RWPE1 (cell line): ENCODE data around the gene FBXW9.
A peak's percentile ranks its signal among the peaks of the same experiment; 100 is the strongest.

ENCODE experiments used
- CTCF ChIA-PET: fragments of 350-600 bp; sonication (Branson Sonifier 250); formaldehyde crosslinking; extraction: SDS; loops from one replicate; lab custom pipeline; 2021; lab: Yijun Ruan, JAX
- POLR2A ChIA-PET: fragments of 400-600 bp; formaldehyde crosslinking; extraction: SDS; loops from one replicate; lab custom pipeline; 2020; ENCODE audit warnings: antibody characterized with exemption; ENCODE audit not compliant: low non-redundant PET; lab: Yijun Ruan, JAX
- DNase-seq: peaks from one replicate; pipeline ENCODE4 v3.0.0; 2012; ENCODE audit warnings: low spot score
- H3K27ac ChIP-seq: fragments of 450-650 bp; 2 replicates; pipeline ENCODE4 v1.5.1; 2017
- CTCF ChIP-seq: fragments of 450-650 bp; conservative IDR thresholded peaks from 2 replicates; pipeline ENCODE4 v1.5.1; 2017; ENCODE audit warnings: low read depth, mild to moderate bottlenecking

Gene FBXW9

GRCh38 chr19:12696366-12697335, at the start of gene FBXW9:
Gene FBXW9 (minus strand): TSS chr19:12696631. CDS start chr19:12696581, 50 bp downstream.
- ChIA-PET POLR2A (interaction anchor here (0.5 to 0.6 kb wide), 2 partner anchors 72 to 144 kb away, joined by 3 to 5 read pairs; no protein-coding TSS in a partner anchor), CTCF (interaction anchor here (0.6 to 0.9 kb wide), 2 partner anchors 9 to 14 kb away, joined by 3 read pairs; no protein-coding TSS in a partner anchor)
- H3K27ac ChIP-seq = peak within 1 kb of the TSS; percentile 86
- DNase-seq = peak; percentile 87
- TF ChIP-seq CTCF = no peak

GRCh38 chr19:12745166-12745897, 48.9 kb upstream of the FBXW9 start:
- ChIA-PET CTCF (interaction anchor here (0.5 to 1.6 kb wide), 3 partner anchors 12 to 118 kb away, joined by 3 to 6 read pairs (median 3); no protein-coding TSS in a partner anchor), POLR2A (no interaction called here)
- no peak for DNase-seq
- no peak for TF ChIP-seq CTCF
- peak overlapping the region; percentile 39 for H3K27ac ChIP-seq

GRCh38 chr19:12737835-12738351, 41.5 kb upstream of the FBXW9 start:
- peak overlapping the region; percentile 96 for H3K27ac ChIP-seq
- no peak for DNase-seq
- ChIA-PET CTCF (interaction anchor here (1.1 to 1.9 kb wide), 2 partner anchors 20 to 22 kb away, joined by 3 to 5 read pairs; no protein-coding TSS in a partner anchor), POLR2A (no interaction called here)
- TF ChIP-seq CTCF = no peak

DNA sequence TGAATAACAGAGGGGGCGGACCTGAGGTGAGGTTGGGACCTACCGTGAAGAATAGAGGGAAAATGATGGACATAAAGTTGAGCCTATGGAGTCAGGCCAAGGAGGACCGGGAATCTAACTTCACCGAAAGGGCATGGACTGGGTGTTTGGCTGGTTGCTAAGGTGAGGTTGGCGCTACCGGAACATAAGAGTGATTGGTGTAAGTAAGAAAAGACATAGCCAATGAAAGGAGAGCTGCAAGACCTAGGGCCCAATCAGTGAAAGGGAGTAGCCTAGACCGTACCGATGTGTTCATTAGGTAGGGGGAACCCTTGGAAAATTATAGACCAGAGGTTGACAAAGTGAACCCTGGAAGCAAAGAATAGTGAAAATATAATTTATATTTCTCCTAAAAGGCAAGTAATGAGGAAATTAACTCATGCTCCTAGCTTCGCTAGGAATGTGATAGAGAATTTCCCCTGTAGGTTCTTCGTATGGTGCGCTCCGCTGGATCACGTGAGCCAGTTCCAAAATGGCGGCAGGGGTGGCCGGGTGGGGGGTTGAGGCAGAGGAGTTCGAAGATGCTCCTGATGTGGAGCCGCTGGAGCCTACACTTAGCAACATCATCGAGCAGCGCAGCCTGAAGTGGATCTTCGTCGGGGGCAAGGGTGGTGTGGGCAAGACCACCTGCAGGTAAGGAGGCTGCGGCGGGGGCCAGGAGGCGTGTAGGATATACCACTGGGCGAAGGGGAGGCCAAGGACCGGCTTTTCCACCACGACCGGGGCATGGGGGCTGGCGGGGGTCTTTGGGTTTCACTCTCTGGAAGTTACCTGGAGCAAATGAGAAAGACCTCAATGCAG, 40.8 kb upstream of the FBXW9 start, which contains the start of gene GET3:
GET3 (plus strand) TSS at position 503 of the 840 bp plus-strand sequence; CDS start at position 512, 9 bp downstream.
- ChIA-PET POLR2A (no interaction called here), CTCF (interaction anchor here (0.5 to 0.7 kb wide), 2 partner anchors 23 to 69 kb away, joined by 3 read pairs; no protein-coding TSS in a partner anchor)
- H3K27ac ChIP-seq = peak within 1 kb of the TSS; percentile 96

More for the DNA sequence above, 40.8 kb upstream of the FBXW9 start, which contains the start of gene GET3:
- peak; percentile 99 for DNase-seq
- no peak for TF ChIP-seq CTCF
